HEK293 (cell line): ENCODE measurements around the gene NAP1L4.

Source experiments
- CTCF ChIA-PET: fragments of 350-600 bp; formaldehyde crosslinking; extraction: SDS; loops from one replicate; lab custom pipeline; 2021; ENCODE audit warnings: antibody characterized with exemption; lab: Yijun Ruan, JAX
- POLR2A ChIA-PET: fragments of 300-600 bp; formaldehyde crosslinking; extraction: SDS; loops from one replicate; lab custom pipeline; 2020; ENCODE audit warnings: antibody characterized with exemption, inconsistent platforms; lab: Yijun Ruan, JAX
- H3K27ac ChIP-seq: fragments of 200-500 bp; sonication (Bioruptor generic); 2 replicates; pipeline ENCODE4 v1.5.1; 2014; ENCODE audit warnings: low read depth, low read length, control low read depth, inconsistent platforms; ENCODE audit errors: extremely low read depth
- H3K36me3 ChIP-seq, 2 experiments: fragments of 200-500 bp in 1 of 2; sonication (Bioruptor generic) in 1 of 2; 1 replicate in 1 of 2; 2 replicates in 1 of 2; pipeline ENCODE4 v1.5.1; 2014 to 2017; ENCODE audit warnings: inconsistent platforms in 2 of 2, low read length in 2 of 2; ENCODE audit not compliant: control insufficient read depth in 2 of 2, insufficient read depth in 1 of 2
- H3K4me1 ChIP-seq: fragments of 200-500 bp; sonication (Bioruptor generic); 2 replicates; pipeline ENCODE4 v1.5.1; 2014; ENCODE audit warnings: mild to moderate bottlenecking, low read length, inconsistent platforms; ENCODE audit not compliant: control insufficient read depth, insufficient read depth
- H3K4me3 ChIP-seq: 2 replicates; pipeline ENCODE4 v1.5.1; 2011; ENCODE audit warnings: low read depth, mild to moderate bottlenecking, control low read depth, low read length, moderate library complexity
- H3K9me3 ChIP-seq: fragments of 200-500 bp; sonication (Bioruptor generic); 2 replicates; pipeline ENCODE4 v1.5.1; 2014; ENCODE audit warnings: low read depth, low read length, inconsistent platforms; ENCODE audit not compliant: control insufficient read depth, insufficient read depth
- CTCF ChIP-seq: fragments of 450-650 bp; formaldehyde crosslinking; IDR thresholded peaks from 2 replicates; pipeline ENCODE4 v1.5.1; 2016; ENCODE audit warnings: missing biosample characterization, missing genetic modification characterization
- HIC1 ChIP-seq: fragments of 450-650 bp; formaldehyde crosslinking; IDR thresholded peaks from 2 replicates; pipeline ENCODE4 v1.5.1; 2016; ENCODE audit warnings: missing biosample characterization, missing genetic modification characterization
- HOXA7 ChIP-seq: sonication (generic); formaldehyde crosslinking; IDR thresholded peaks from 2 replicates; pipeline ENCODE4 v1.8.1; 2022; ENCODE audit warnings: missing genetic modification reagents, borderline replicate concordance
- PRDM6 ChIP-seq: fragments of 450-650 bp; formaldehyde crosslinking; IDR thresholded peaks from 2 replicates; pipeline ENCODE4 v1.5.1; 2017; ENCODE audit warnings: missing biosample characterization, missing genetic modification characterization
- YY1 ChIP-seq: fragments of 450-650 bp; formaldehyde crosslinking; IDR thresholded peaks from 2 replicates; pipeline ENCODE4 v1.5.1; 2018; ENCODE audit warnings: missing biosample characterization, missing genetic modification characterization
- ZBTB8A ChIP-seq: fragments of 450-650 bp; formaldehyde crosslinking; IDR thresholded peaks from 2 replicates; pipeline ENCODE4 v1.5.1; 2016; ENCODE audit warnings: missing biosample characterization, missing genetic modification characterization
- ZNF2 ChIP-seq: fragments of 450-650 bp; formaldehyde crosslinking; IDR thresholded peaks from 2 replicates; pipeline ENCODE4 v1.5.1; 2016; ENCODE audit warnings: missing biosample characterization, missing genetic modification characterization
- ZNF488 ChIP-seq: fragments of 450-650 bp; formaldehyde crosslinking; IDR thresholded peaks from 2 replicates; pipeline ENCODE4 v1.5.1; 2016; ENCODE audit warnings: missing biosample characterization, missing genetic modification characterization
- ZNF654 ChIP-seq: fragments of 450-650 bp; formaldehyde crosslinking; IDR thresholded peaks from 2 replicates; pipeline ENCODE4 v1.5.1; 2016; ENCODE audit warnings: low read depth, missing biosample characterization, missing genetic modification characterization
- ZNF660 ChIP-seq: fragments of 450-650 bp; IDR thresholded peaks from 2 replicates; pipeline ENCODE4 v1.5.1; 2018; ENCODE audit warnings: missing biosample characterization, mild to moderate bottlenecking, missing genetic modification characterization

Gene NAP1L4

GRCh38 chr11:3022300-3022967, 30.3 kb upstream of the NAP1L4 start (continued):
- no peak for TF ChIP-seq HIC1
- TF ChIP-seq YY1 (tag by site-specific recombination): no peak
- TF ChIP-seq HOXA7 (CRISPR knock-in tag): no peak

- H3K36me3 ChIP-seq: peaks cover 0 to 75% of the 10 kb centered on the region in 2 experiments; a peak in 1 of 3 replicates
- CTCF ChIA-PET: interaction anchor here (0.6 to 1.5 kb wide), 9 partner anchors 15 to 490 kb away, joined by 3 to 8 read pairs (median 3); no protein-coding TSS in a partner anchor
- no peak overlapping the region for H3K4me3 ChIP-seq
- no peaks in the 10 kb centered on the region for H3K9me3 ChIP-seq
- H3K4me1 ChIP-seq: no peaks in the 10 kb centered on the region
- H3K27ac ChIP-seq: no peak overlapping the region
- peak; percentile 14; the same call in 1 of the 2 replicates for TF ChIP-seq CTCF (tag by site-specific recombination)
- TF ChIP-seq PRDM6 (tag by site-specific recombination): no peak
- TF ChIP-seq ZNF654 (tag by site-specific recombination): peak; percentile 36
- TF ChIP-seq ZNF488 (tag by site-specific recombination): no peak
- TF ChIP-seq ZNF660 (tag by site-specific recombination): no peak
- POLR2A ChIA-PET: interaction anchor here (1.7 kb wide), 1 partner anchor 28 kb away, joined by 3 read pairs; no protein-coding TSS in a partner anchor
These were observed 29.0 kb upstream of the NAP1L4 start for GRCh38 chr11:3021125-3021524.

- Histone ChIP-seq H3K27ac (no peak overlapping the region), H3K9me3 (no peaks in the 10 kb centered on the region), H3K4me3 (no peak overlapping the region), H3K4me1 (no peaks in the 10 kb centered on the region), H3K36me3 (peaks cover 0 to 77% of the 10 kb centered on the region in 2 experiments; a peak in 1 of 3 replicates)
- ChIA-PET CTCF (no interaction called here), POLR2A (no interaction called here)
- no peak for TF ChIP-seq CTCF (tag by site-specific recombination)
- TF ChIP-seq ZBTB8A (tag by site-specific recombination): no peak
- TF ChIP-seq ZNF2 (tag by site-specific recombination): no peak
These were observed 27.9 kb upstream of the NAP1L4 start for GRCh38 chr11:3020011-3020410.
